Esophagus squamous epithelium (tissue), 5 donors: Measurements from ENCODE around the gene EIF1. TPM values are rescaled to one million over a fixed set of nuclear protein-coding genes. Genes with fewer than 3 reads are reported as not detected.

ENCODE experiments used
- DNase-seq: peaks from one replicate; lab custom pipeline; 2025; lab: John Stamatoyannopoulos, UW
- H3K27ac ChIP-seq, 4 donors: fragments of 200-600 bp; sonication (generic); one replicate each; pipeline ENCODE4 v1.5.1; 2016 to 2019; ENCODE audit warnings: mild to moderate bottlenecking in 1 of 4
- H3K27me3 ChIP-seq, 4 donors: fragments of 200-600 bp; sonication (generic); 1 replicate in 3 of 4; 2 replicates in 1 of 4; pipeline versions ENCODE4 v1.5.1 to v1.6.0; 2017 to 2021; ENCODE audit warnings: antibody characterized with exemption in 1 of 4
- H3K36me3 ChIP-seq, 3 donors: fragments of 200-600 bp; sonication (generic); one replicate each; pipeline ENCODE4 v1.5.1; 2016 to 2019
- H3K4me1 ChIP-seq, 3 donors: fragments of 200-600 bp; sonication (generic); one replicate each; pipeline ENCODE4 v1.5.1; 2017 to 2019
- H3K4me3 ChIP-seq, 4 donors: fragments of 200-600 bp; sonication (generic); 1 replicate in 3 of 4; 2 replicates in 1 of 4; pipeline ENCODE4 v1.5.1; 2016 to 2019; ENCODE audit warnings: mild to moderate bottlenecking in 2 of 4, moderate library complexity in 1 of 4
- H3K9me3 ChIP-seq, 3 donors: fragments of 200-600 bp; sonication (generic); one replicate each; pipeline ENCODE4 v1.5.1; 2016 to 2019
- POLR2A ChIP-seq, 4 donors: fragments of 450-650 bp; IDR thresholded peaks; one replicate each; pipeline ENCODE4 v1.6.1; 2017; ENCODE audit warnings: antibody characterized with exemption in 4 of 4, mild to moderate bottlenecking in 4 of 4, moderate library complexity in 3 of 4
- WGBS, 2 donors: methylation state at CpG; one replicate each; pipeline ENCODE4 v1.1.5; 2018; 5-methylcytosine and 5-hydroxymethylcytosine counted together
- intact Hi-C: fragments of 100-400 bp; cut with DNase I; formaldehyde crosslinking; loops from one replicate; pipeline ENCODE4 v1.15.0; 2022
- total RNA-seq, 4 donors: library from RNA; depleted of rRNA; stranded (reverse); fragments of >200 nt; gene quantifications; one replicate each; pipeline ENCODE4 v1.1.0, GENCODE V29; 2016
- TF ChIP-seq, protein P1 (sequence below), 6 experiments: fragments of 450-650 bp in 4 of 6; fragments of 200-600 bp in 2 of 6; sonication (generic) in 2 of 6; IDR thresholded peaks; one replicate each; pipeline ENCODE4 v1.5.1; 2016 to 2019; ENCODE audit warnings: antibody characterized with exemption in 6 of 6, mild to moderate bottlenecking in 4 of 6, moderate library complexity in 4 of 6
- donor health status: DM: yes; HTN: yes; CAD: no.

Gene EIF1
- total RNA-seq, 4 donors from 2014 or later = 96.5 to 311 (median 223) TPM

DNA sequence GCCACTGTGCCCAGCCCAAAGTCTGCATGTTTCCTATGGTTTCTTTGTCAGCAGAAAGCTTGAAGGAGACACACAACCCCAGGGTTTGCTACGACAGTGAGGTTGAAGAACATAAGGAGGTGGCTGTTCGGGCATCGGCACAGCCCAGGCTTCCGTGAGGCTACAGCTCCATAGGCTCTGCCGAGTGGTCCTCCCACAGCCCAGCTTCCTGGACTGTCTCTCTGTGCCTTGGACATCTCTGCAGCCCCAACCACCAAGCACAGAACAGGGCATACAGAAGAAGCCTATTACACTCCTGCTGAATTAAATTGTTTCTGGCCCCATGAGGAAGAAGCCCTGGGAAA lies 49.0 kb downstream of the EIF1 start:
- intact Hi-C loops = loop anchor here (2.0 kb wide), 1 partner anchor 65 kb away; no protein-coding TSS in a partner anchor
- WGBS, 2 donors = 15 to 27% methylated on average over 4 to 5 of the region's 5 CpGs
- TF ChIP-seq, protein P1, sequence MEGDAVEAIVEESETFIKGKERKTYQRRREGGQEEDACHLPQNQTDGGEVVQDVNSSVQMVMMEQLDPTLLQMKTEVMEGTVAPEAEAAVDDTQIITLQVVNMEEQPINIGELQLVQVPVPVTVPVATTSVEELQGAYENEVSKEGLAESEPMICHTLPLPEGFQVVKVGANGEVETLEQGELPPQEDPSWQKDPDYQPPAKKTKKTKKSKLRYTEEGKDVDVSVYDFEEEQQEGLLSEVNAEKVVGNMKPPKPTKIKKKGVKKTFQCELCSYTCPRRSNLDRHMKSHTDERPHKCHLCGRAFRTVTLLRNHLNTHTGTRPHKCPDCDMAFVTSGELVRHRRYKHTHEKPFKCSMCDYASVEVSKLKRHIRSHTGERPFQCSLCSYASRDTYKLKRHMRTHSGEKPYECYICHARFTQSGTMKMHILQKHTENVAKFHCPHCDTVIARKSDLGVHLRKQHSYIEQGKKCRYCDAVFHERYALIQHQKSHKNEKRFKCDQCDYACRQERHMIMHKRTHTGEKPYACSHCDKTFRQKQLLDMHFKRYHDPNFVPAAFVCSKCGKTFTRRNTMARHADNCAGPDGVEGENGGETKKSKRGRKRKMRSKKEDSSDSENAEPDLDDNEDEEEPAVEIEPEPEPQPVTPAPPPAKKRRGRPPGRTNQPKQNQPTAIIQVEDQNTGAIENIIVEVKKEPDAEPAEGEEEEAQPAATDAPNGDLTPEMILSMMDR (IDR thresholded peaks at IDR 0.05) = no peak
- TF ChIP-seq POLR2A (IDR thresholded peaks at IDR 0.05) = no peak
- Histone ChIP-seq H3K27me3 (peaks cover 5 to 53% (median 13%) of the 10 kb centered on the region in 4 donors), H3K36me3 (no peaks in the 10 kb centered on the region), H3K4me3 (no peak overlapping the region), H3K9me3 (no peaks in the 10 kb centered on the region), H3K27ac (no peak overlapping the region), H3K4me1 (peaks cover 18 to 53% (median 28%) of the 10 kb centered on the region in 3 donors)
- no peak for DNase-seq

DNA sequence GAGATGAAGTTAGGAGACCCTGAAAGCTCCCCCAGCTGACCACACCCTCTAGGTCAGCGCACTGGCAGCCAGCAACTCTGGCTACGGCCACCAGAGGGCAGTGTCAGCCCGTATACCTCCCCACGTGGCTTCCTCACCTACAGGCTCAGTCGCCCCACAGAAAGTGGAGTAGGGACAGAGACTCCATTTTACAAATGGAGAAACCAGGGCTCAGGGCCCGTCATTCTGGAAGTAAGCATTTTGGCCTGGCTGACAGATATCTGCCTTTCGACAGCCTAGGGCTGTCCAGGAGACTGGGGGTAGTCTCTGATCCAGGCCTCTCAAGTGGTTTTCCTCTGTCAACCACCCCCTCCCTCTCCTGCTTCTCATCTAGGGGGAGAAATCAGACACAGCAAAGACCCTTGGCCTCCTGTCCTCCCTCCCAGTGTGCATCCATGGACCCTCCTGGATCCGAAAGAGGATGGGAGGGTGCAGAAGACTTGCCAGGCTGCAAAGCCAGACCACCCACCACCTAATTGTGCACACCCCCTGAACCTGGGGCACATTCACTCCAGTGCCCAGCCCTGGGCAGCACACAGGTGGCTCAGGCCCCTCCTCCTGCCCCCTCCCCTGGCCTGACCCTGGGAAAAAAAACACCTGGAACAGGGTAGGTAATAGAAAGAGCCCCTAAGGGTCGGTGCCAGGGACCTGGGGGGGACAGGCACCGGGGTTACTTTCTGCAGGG lies 49.6 kb downstream of the EIF1 start:
- Histone ChIP-seq H3K27ac (peak overlapping the region in 1 of 4 donors; percentile 28), H3K36me3 (no peaks in the 10 kb centered on the region), H3K4me3 (no peak overlapping the region), H3K9me3 (no peaks in the 10 kb centered on the region), H3K27me3 (peaks cover 5 to 47% (median 13%) of the 10 kb centered on the region in 4 donors), H3K4me1 (peaks cover 18 to 53% (median 28%) of the 10 kb centered on the region in 3 donors)
- TF ChIP-seq, protein P1 (IDR thresholded peaks at IDR 0.05) = peak; percentile 91 to 99 (median 98)
- no peak for TF ChIP-seq POLR2A (IDR thresholded peaks at IDR 0.05)
- 1 to 7% methylated on average over 2 to 7 of the region's 10 CpGs for WGBS, 2 donors
- DNase-seq = no peak
- intact Hi-C loops = loop anchor here (2.0 kb wide), 1 partner anchor 65 kb away; no protein-coding TSS in a partner anchor

DNA sequence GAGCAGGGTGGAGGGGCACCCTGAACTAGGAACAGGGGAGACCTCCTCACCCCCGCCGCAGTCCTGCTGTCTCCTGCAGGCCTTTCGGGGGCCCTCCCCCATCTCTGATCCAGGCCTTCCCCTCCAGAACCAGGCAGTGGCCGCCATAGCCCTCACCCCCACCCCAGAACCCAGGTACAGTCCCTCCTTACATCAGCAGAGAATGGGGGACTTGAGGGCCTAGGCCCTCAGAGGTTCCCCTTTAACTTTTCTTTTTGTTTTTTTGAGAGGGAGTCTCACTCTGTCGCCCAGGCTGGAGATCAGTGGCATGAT lies 50.1 kb downstream of the EIF1 start:
- DNase-seq = no peak
- no peaks in the 10 kb centered on the region for H3K9me3 ChIP-seq
- intact Hi-C loops = loop anchor here (2.0 kb wide), 1 partner anchor 64 kb away; no protein-coding TSS in a partner anchor
- 100% methylated on average over 5 of the region's 5 CpGs; no CpG with 5 or more reads in 1 of the 2 donors for WGBS, 2 donors
- H3K27ac ChIP-seq = no peak overlapping the region
- H3K4me1 ChIP-seq = peaks cover 16 to 48% (median 24%) of the 10 kb centered on the region in 3 donors
- no peaks in the 10 kb centered on the region for H3K36me3 ChIP-seq
- TF ChIP-seq, protein P1 (IDR thresholded peaks at IDR 0.05) = no peak
- TF ChIP-seq POLR2A (IDR thresholded peaks at IDR 0.05) = no peak
- no peak overlapping the region for H3K4me3 ChIP-seq
- H3K27me3 ChIP-seq = peaks cover 1 to 41% (median 9%) of the 10 kb centered on the region in 4 donors

DNA sequence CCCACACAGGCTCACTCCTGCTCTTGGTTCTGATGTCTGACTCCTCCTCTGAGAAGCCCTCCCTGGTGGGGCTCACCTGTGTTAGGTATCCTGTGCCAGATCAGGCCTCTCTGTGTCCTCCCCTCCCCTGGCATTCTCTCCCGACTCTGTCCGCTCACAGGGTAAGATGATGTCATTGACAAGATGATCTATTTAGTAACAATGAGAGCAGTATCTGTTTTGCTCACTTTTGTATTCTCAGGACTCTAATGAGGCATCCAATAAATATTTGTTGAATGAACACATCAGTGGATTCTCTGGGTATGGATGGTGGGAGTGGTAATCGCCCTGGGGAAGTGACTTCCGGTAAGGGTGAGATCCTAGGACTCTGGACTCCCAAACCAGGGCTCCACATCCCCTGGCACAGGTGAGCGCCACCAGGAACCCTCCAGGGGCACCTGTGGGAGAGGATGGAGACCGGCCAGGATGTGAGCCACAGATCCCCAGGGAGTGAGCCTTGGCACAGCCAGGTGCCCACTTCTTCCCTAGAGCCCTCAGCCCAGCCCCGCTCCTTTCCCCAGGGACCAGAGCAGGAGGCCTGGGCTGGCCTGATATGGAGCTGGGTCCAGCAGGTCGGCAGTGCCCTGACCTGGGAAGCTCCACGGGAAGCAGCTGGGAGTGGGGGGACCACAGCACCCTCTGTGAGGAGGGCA lies 51.1 kb downstream of the EIF1 start:
- WGBS, 2 donors = 40 to 49% methylated on average over 3 to 7 of the region's 9 CpGs
- Histone ChIP-seq H3K27ac (no peak overlapping the region), H3K27me3 (peaks cover 0 to 31% (median 2%) of the 10 kb centered on the region in 4 donors), H3K4me1 (peaks cover 5 to 38% (median 14%) of the 10 kb centered on the region in 3 donors), H3K4me3 (no peak overlapping the region), H3K9me3 (no peaks in the 10 kb centered on the region), H3K36me3 (no peaks in the 10 kb centered on the region)
- intact Hi-C loops = loop anchor here (2.0 kb wide), 1 partner anchor 63 kb away; no protein-coding TSS in a partner anchor
- TF ChIP-seq, protein P1 (IDR thresholded peaks at IDR 0.05) = no peak
- no peak for TF ChIP-seq POLR2A (IDR thresholded peaks at IDR 0.05)
- DNase-seq = no peak

DNA sequence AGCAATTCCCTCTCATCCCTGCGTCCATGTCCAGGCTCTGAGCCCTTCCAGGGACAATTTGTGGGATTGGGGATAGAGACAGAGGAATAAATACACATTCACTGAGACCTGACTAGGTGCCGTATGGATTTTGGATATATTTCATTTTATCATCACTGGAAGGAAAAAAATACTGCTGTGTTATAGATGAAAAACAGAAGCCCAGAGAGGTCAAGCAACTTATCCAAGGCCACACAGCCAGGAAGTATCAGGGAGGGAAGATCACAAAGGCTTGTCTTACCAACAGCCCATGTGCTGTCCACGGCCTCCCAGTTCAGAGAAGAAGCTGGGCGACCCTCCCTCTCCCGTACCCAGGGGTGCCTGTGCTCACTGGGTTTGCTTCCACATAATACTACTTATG lies 51.8 kb downstream of the EIF1 start:
- DNase-seq = no peak
- H3K9me3 ChIP-seq = no peaks in the 10 kb centered on the region
- WGBS, 2 donors = 90 to 94% methylated on average over 5 of the region's 5 CpGs
- no peak overlapping the region for H3K4me3 ChIP-seq
- H3K36me3 ChIP-seq = no peaks in the 10 kb centered on the region
- no peak overlapping the region for H3K27ac ChIP-seq
- peaks cover 0 to 24% (median 2%) of the 10 kb centered on the region in 4 donors for H3K27me3 ChIP-seq
- H3K4me1 ChIP-seq = peaks cover 0 to 31% (median 9%) of the 10 kb centered on the region in 3 donors
- intact Hi-C loops = no loop called here
- TF ChIP-seq, protein P1 (IDR thresholded peaks at IDR 0.05) = no peak
- no peak for TF ChIP-seq POLR2A (IDR thresholded peaks at IDR 0.05)
